ENCODE measurements around the gene DPF1.

DNA sequence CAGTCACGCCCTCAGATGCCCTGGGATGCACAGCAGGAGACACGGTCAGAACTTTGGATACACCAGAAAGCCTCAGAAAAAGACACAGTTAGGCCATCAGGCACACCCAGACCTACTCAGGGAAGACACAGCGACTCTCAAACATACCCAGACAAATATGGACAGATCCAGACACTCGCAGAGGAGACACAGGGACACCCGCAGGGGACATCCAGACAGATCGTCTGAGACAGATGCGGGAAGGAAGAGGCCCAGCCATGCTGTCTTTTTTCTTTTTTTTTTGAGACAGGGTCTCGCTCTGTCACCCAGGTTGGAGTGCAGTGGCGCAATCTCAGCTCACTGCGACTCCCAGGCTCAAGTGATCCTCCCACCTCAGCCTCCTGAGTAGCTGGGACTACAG is 4.8 kb downstream of the DPF1 start:
- no peak for TF ChIP-seq POLR2AphosphoS5 (IDR thresholded peaks at IDR 0.05)
- TF ChIP-seq, protein P1, sequence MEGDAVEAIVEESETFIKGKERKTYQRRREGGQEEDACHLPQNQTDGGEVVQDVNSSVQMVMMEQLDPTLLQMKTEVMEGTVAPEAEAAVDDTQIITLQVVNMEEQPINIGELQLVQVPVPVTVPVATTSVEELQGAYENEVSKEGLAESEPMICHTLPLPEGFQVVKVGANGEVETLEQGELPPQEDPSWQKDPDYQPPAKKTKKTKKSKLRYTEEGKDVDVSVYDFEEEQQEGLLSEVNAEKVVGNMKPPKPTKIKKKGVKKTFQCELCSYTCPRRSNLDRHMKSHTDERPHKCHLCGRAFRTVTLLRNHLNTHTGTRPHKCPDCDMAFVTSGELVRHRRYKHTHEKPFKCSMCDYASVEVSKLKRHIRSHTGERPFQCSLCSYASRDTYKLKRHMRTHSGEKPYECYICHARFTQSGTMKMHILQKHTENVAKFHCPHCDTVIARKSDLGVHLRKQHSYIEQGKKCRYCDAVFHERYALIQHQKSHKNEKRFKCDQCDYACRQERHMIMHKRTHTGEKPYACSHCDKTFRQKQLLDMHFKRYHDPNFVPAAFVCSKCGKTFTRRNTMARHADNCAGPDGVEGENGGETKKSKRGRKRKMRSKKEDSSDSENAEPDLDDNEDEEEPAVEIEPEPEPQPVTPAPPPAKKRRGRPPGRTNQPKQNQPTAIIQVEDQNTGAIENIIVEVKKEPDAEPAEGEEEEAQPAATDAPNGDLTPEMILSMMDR (IDR thresholded peaks at IDR 0.05), result no peak
